ENCODE data around the gene IRGQ.
"Not testable (repeated sequence)": the region's sequence is repeated elsewhere in the genome, so short reads cannot be mapped to it uniquely, and the experiment has no call there.

The IRGQ gene

DNA sequence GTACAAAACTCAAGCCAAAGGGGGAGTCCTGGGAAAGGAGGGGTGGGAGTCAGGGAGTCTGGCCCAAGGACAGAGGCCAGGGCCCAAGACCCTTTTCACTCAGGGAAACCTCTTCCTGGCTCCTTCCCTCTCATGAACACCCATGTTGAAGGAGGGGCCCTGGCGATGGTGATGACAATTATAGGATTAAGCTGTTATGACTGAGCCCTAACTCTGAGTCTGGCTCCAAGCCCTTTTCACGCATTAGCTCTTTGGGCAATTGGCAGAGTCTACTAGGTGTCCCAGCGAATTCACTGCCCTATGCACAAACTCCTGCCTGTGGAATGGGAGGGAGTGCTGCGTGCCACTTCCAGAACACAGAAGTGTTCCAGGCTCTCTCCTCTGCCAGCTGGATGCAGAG lies 42.3 kb downstream of the IRGQ start:
- peaks cover 12% of the 10 kb centered on the region for H3K4me1 Mint-ChIP-seq (ENCODE audit: low read depth)

DNA sequence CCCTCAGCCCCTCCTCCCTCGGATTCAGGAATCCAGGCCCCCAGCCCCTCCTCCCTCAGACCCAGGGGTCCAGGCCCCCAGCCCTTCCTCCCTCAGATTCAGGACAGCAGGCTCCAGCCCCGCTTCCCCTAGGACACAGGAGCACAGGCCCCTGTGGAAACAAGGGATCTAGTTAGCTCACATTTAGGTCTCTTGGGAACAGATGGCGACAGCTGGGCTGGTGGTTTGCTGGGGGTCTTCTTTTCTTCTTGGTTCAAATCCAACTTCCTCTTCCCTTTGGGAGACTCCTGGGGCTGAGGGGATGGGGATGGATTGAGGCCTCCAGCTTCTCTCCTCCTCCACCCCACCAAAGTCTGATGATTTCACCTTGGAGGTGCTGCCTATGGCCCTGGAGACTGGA lies 43.3 kb downstream of the IRGQ start:
- no peaks in the 10 kb centered on the region for H3K9me3 Mint-ChIP-seq (ENCODE audit: low read depth)
- peaks cover 12% of the 10 kb centered on the region for H3K4me1 Mint-ChIP-seq (ENCODE audit: low read depth)
- no peaks in the 10 kb centered on the region for H3K27me3 Mint-ChIP-seq
- no peak overlapping the region for H3K27ac Mint-ChIP-seq
- H3K36me3 Mint-ChIP-seq = peaks cover 5% of the 10 kb centered on the region
- H3K4me3 Mint-ChIP-seq = no peak overlapping the region

More for the DNA sequence above, 42.3 kb downstream of the IRGQ start:
- H3K4me3 Mint-ChIP-seq = no peak overlapping the region
- no peaks in the 10 kb centered on the region for H3K9me3 Mint-ChIP-seq (ENCODE audit: low read depth)
- H3K27ac Mint-ChIP-seq = no peak overlapping the region
- no peaks in the 10 kb centered on the region for H3K27me3 Mint-ChIP-seq
- H3K36me3 Mint-ChIP-seq = peaks cover 5% of the 10 kb centered on the region

DNA sequence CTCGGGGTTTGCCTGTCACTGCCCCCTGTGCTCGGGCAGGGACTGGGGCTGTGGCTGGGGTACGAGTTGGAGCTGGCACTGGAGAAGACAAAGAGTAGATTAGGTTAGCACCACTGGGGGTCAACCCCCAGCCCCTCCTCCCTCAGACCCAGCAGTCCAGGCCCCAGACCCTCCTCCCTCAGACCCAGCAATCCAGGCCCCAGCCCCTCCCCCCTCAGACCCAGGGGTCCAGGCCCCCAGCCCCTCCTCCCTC lies 43.8 kb downstream of the IRGQ start:
- H3K27ac Mint-ChIP-seq = no peak overlapping the region
- H3K4me3 Mint-ChIP-seq = no peak overlapping the region
- peaks cover 5% of the 10 kb centered on the region for H3K36me3 Mint-ChIP-seq

DNA sequence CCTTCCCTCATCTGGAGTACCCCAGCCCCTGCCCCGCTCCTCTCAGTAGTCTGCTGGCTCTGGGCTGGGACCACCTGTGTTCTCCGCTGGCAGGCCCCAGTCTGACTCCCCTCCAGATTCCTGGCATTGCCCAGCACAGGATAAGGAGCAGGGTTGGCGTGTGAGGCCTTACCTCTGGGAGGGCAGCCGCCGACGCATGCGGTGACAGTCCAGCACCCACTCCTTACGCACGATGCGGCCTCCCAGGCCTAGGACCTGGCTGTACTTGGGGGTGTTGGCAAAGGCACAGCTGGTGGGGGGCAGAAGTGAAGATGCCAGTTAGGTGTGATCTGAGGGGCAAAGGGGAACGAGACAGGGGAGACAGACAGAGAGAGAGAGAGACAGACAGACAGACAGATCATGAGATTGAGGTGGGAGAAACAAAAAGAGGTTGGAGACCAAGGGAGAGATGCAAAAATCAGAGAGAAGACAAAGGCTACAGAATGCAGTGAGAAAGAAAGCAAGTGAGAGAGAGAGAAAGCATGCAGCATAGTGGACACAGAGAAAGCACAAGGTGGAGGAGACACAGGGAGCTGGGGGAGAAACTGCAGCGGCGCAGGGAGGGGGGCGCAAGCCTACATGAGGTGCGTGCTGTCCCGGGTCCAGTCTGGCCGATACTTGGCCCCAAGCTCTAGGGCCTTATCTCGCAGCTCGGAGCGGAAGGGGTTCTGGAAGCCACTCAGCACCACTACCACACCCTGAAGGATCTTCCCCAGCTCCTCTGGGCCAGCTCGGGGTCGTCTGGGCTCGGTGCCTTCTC lies 44.3 kb downstream of the IRGQ start:
- H3K27ac Mint-ChIP-seq = peak overlapping the region; percentile 73
- peaks cover 5% of the 10 kb centered on the region for H3K36me3 Mint-ChIP-seq
- no peaks in the 10 kb centered on the region for H3K27me3 Mint-ChIP-seq
- peaks cover 10% of the 10 kb centered on the region for H3K4me1 Mint-ChIP-seq (ENCODE audit: low read depth)
- H3K9me3 Mint-ChIP-seq (ENCODE audit: low read depth) = no peaks in the 10 kb centered on the region
- no peak overlapping the region for H3K4me3 Mint-ChIP-seq

More for the DNA sequence above, 43.8 kb downstream of the IRGQ start:
- H3K9me3 Mint-ChIP-seq (ENCODE audit: low read depth) = no peaks in the 10 kb centered on the region
- H3K27me3 Mint-ChIP-seq = no peaks in the 10 kb centered on the region
- H3K4me1 Mint-ChIP-seq (ENCODE audit: low read depth) = peaks cover 10% of the 10 kb centered on the region

DNA sequence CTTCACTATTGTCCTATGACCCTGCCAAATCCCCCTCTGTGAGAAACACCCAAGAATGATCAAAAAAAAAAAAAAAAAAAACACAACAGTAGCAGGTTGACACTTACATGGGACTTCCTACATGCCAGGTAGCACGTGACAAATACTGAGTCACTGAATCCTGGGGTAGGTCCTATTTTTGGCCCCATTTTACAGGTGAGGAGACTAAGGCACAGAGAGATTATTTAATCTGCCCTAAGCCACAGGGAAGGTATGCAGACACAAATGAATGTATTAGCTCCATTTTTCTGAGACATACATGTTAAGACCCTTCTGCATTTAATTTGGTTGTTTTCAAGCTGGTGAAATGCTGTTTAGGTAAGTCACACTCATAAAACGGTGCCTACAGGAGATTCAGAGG lies 47.2 kb downstream of the IRGQ start:
- Mint-ChIP-seq H3K27me3 (no peaks in the 10 kb centered on the region), H3K4me1 (ENCODE audit: low read depth) (no peaks in the 10 kb centered on the region), H3K36me3 (peaks cover 2% of the 10 kb centered on the region), H3K27ac (no peak overlapping the region), H3K9me3 (ENCODE audit: low read depth) (no peaks in the 10 kb centered on the region), H3K4me3 (no peak overlapping the region)

DNA sequence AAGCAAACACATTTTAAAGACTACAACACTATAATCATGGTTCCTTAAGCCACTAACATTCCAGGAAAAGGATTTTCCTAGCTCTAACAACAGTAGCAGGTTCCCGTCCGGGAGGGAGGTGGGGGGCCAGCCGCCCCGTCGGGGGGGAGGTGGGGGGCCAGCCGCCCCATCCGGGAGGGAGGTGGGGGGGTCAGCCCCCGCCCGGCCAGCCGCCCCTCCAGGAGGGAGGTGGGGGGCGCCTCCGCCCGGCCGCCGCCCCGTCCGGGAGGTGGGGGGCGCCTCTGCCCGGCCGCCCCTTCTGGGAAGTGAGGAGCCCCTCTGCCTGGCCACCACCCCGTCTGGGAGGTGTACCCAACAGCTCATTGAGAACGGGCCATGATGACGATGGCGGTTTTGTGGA lies 48.0 kb downstream of the IRGQ start:
- H3K36me3 Mint-ChIP-seq; H3K4me3 Mint-ChIP-seq; H3K9me3 Mint-ChIP-seq (ENCODE audit: low read depth); H3K27ac Mint-ChIP-seq; H3K27me3 Mint-ChIP-seq; H3K4me1 Mint-ChIP-seq (ENCODE audit: low read depth): not testable (repeated sequence)

DNA sequence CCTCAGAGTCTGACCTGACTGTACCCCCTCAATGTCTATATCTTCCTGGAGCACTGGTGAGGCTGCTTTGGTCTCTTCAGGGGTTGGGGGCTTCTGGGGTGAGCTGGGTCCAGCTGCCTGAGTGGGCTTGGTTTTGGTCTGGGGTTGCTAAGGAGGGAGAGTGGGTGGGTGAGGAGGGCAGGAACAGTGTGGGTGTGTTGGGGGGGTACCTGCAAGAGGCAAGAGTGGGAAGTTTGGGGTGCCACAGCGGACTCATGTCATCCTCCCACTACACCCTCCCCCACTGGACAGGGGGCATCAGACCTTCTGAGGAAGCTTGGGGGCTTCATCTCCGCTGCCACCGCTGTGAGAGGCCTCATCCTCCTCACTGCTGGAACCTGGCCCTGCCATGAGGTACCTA lies 49.4 kb downstream of the IRGQ start:
- H3K4me3 Mint-ChIP-seq = no peak overlapping the region
- H3K27me3 Mint-ChIP-seq = no peaks in the 10 kb centered on the region
- no peaks in the 10 kb centered on the region for H3K9me3 Mint-ChIP-seq (ENCODE audit: low read depth)
- no peak overlapping the region for H3K27ac Mint-ChIP-seq
- H3K4me1 Mint-ChIP-seq (ENCODE audit: low read depth) = no peaks in the 10 kb centered on the region
- H3K36me3 Mint-ChIP-seq = peaks cover 1% of the 10 kb centered on the region

DNA sequence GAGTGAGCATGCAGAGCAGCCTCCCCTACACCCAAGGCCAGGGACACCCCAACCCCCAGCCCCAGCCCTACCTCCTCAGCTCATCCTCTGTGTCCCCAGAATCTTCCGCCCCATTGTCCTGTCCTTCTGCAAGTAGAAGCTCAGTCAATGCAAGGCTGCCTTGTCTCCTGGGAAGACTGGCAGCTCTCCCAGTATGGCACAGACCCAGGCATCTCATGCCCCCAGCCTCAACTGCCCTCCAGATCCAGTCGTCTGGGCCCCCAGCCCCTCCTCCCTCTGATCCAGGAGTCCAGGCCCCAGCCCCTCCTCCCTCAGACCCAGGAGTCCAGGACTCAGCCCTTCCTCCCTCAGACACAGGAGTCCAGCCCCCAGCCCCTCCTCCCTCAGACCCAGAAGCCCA lies 50.0 kb downstream of the IRGQ start:
- peaks cover 3% of the 10 kb centered on the region for H3K36me3 Mint-ChIP-seq
- no peak overlapping the region for H3K4me3 Mint-ChIP-seq
- no peak overlapping the region for H3K27ac Mint-ChIP-seq
- H3K4me1 Mint-ChIP-seq (ENCODE audit: low read depth) = no peaks in the 10 kb centered on the region
- H3K27me3 Mint-ChIP-seq = no peaks in the 10 kb centered on the region
- no peaks in the 10 kb centered on the region for H3K9me3 Mint-ChIP-seq (ENCODE audit: low read depth)

DNA sequence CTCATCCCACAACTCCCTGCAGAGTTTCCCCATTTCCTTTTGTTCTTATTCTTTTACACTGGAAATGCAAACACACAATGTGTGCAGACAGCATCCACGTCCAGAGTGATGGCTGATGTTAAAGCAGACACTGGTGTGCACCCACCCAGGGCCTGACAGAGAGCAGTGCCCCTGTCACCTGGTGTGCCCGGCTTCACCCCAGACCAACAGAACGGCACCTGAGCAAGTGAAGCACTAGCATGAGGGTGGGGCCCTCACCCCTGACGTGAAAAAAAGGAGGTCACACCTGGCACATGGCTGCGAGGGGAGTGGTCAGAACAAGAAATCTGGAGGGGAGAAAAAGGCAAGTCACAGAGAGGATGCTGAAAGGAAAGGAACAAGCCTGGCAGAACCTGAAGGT lies 50.7 kb downstream of the IRGQ start:
- no peaks in the 10 kb centered on the region for H3K4me1 Mint-ChIP-seq (ENCODE audit: low read depth)
- H3K27me3 Mint-ChIP-seq = no peaks in the 10 kb centered on the region
- no peaks in the 10 kb centered on the region for H3K9me3 Mint-ChIP-seq (ENCODE audit: low read depth)
- H3K36me3 Mint-ChIP-seq = peaks cover 7% of the 10 kb centered on the region
- H3K27ac Mint-ChIP-seq = peak overlapping the region; percentile 66
- H3K4me3 Mint-ChIP-seq = no peak overlapping the region

DNA sequence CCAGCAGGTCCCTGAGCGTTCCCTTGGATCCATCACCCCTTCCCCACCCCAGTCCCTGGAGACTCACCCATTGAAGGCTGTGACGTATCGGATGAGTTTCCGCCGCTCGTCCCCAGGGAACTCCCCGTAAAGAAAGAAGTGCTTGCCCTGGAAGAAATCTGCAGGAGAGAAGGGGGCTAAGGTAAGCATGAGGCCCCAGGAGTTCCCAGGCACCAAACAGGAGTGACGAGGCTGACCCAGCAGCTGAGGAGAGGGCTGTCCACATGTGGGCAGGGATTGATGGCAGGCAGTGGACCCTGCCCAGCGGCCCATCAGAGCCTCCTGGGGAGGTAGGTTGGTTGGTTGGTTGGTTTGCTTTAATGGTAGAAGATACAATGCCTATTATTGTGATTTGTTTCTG lies 51.9 kb downstream of the IRGQ start:
- Mint-ChIP-seq H3K36me3 (peaks cover 15% of the 10 kb centered on the region), H3K4me3 (no peak overlapping the region), H3K27me3 (no peaks in the 10 kb centered on the region), H3K9me3 (ENCODE audit: low read depth) (no peaks in the 10 kb centered on the region), H3K4me1 (ENCODE audit: low read depth) (no peaks in the 10 kb centered on the region), H3K27ac (no peak overlapping the region)

DNA sequence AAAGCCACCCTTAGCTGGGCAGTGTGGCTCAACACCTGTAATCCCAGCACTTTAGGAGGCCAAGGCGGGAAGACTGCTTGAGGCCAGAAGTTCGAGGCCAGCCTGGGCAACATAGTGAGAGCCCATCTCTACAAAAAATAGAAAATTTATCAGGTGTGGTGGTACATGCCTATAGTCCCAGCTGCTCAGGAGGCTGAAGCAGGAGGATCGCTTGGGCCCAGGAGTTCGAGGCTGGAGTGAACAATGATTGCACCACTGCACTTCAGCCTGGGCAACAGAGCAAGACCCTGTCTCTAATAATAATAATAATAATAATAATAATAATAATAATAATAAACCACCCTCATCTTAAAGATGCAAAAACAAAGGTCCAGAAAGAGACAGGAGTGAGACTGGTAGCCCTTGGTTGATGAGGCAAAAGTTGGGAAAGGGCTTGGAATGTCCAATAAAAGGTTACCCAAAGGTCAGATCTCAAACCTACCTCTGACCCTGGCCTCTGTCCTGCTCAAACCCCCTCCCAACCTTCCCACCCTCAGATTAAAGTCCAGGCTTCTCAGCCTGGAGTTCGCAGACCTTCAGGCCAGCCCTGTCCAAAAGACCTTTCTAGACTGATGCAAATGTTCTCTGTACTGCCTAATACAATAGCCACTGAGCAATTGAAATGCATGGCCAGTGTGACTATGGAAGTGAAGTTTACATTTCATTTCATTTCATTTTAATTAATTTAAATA lies 53.8 kb downstream of the IRGQ start:
- Mint-ChIP-seq H3K27ac (no peak overlapping the region), H3K4me3 (no peak overlapping the region), H3K9me3 (ENCODE audit: low read depth) (peaks cover 4% of the 10 kb centered on the region), H3K4me1 (ENCODE audit: low read depth) (no peaks in the 10 kb centered on the region), H3K27me3 (no peaks in the 10 kb centered on the region), H3K36me3 (peaks cover 23% of the 10 kb centered on the region)

DNA sequence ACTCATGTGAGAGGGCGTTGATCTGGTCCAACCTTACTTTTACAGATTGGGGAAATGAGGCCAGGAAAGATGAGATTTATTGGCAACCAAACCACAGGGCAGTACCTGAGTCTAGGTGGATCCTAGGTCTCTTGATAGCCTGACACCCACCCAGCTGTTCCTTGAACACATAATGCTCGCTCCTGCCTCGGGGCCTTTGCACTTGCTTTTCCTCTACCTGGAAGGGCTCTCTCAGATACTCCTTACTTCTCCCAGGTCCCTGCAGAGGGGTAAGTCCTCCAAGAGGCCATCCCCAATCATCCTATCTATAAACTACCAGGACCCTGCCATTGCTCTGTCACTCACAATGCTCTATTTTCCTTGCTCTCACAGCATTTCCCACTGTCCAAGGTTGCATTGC lies 55.6 kb downstream of the IRGQ start:
- H3K36me3 Mint-ChIP-seq = peaks cover 23% of the 10 kb centered on the region
- H3K4me1 Mint-ChIP-seq (ENCODE audit: low read depth) = peaks cover 2% of the 10 kb centered on the region
- H3K9me3 Mint-ChIP-seq (ENCODE audit: low read depth) = peaks cover 4% of the 10 kb centered on the region
- H3K4me3 Mint-ChIP-seq = no peak overlapping the region
- no peak overlapping the region for H3K27ac Mint-ChIP-seq
- no peaks in the 10 kb centered on the region for H3K27me3 Mint-ChIP-seq

DNA sequence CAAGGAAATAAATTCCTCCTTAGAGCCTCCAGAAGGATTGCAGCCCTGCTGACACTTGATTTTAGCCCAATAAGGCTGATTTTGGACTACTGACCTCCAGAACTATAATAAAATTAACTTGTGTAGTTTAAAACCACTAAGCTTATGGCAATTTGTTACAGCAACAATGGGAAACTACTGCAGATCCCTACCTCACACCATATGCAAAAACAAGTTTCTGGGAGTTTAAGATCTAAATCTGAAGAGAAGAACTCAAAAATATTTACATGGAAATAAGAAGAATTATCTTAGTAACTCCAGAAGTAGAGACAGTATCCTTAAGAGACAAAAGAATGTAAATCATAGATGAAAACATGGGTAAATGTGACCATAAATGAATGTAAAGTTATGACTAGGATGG lies 57.0 kb downstream of the IRGQ start:
- H3K36me3 Mint-ChIP-seq = peaks cover 23% of the 10 kb centered on the region
- peaks cover 6% of the 10 kb centered on the region for H3K4me1 Mint-ChIP-seq (ENCODE audit: low read depth)
- no peak overlapping the region for H3K4me3 Mint-ChIP-seq
- peaks cover 4% of the 10 kb centered on the region for H3K9me3 Mint-ChIP-seq (ENCODE audit: low read depth)
- H3K27ac Mint-ChIP-seq = no peak overlapping the region
- no peaks in the 10 kb centered on the region for H3K27me3 Mint-ChIP-seq

DNA sequence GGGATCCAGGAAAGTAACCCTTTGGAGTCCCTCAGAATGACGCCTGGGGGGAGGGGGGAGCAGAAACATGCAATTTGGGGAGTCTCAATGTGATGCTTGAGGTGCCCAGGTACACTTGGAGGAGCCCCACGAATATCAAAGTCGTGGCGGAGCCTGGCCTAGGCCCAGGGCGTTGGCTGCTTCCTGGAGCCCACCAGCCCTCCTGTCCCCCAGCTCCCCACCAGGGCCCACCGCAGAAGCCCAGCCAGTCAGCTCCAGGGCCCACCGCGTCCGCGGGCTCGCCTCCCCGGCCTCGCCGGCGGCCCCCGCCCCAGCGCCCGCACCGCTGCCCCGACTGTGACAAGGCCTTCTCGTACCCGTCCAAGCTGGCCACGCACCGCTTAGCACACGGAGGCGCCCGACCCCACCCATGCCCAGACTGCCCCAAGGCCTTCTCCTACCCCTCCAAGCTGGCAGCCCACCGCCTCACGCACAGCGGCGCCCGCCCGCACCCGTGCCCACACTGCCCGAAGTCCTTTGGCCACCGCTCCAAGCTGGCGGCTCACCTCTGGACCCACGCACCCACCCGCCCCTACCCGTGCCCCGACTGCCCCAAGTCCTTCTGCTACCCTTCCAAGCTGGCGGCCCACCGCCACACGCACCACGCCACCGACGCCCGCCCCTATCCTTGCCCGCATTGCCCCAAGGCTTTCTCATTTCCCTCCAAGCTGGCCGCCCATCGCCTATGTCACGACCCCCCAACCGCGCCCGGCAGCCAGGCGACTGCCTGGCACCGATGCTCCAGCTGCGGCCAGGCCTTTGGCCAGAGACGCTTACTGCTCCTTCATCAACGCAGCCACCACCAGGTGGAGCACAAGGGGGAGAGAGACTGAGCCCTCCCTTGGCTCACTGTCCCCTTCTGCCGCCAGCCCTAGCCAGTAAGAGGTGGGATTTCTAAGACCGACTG lies 60.8 kb downstream of the IRGQ start:
- peak overlapping the region; percentile 30 for H3K4me3 Mint-ChIP-seq
- peak overlapping the region; percentile 78 for H3K27ac Mint-ChIP-seq
- no peaks in the 10 kb centered on the region for H3K27me3 Mint-ChIP-seq

More for the DNA sequence above, 60.8 kb downstream of the IRGQ start:
- H3K36me3 Mint-ChIP-seq = peaks cover 14% of the 10 kb centered on the region
- H3K9me3 Mint-ChIP-seq (ENCODE audit: low read depth) = peaks cover 4% of the 10 kb centered on the region
- peaks cover 17% of the 10 kb centered on the region for H3K4me1 Mint-ChIP-seq (ENCODE audit: low read depth)
